Measurements from ENCODE around the gene OR6X1. TPM values are rescaled to one million over a fixed set of nuclear protein-coding genes. Genes with fewer than 3 reads are reported as not detected.

OR6X1 gene
- total RNA-seq, 2 donors from 2014 or later = not detected

DNA sequence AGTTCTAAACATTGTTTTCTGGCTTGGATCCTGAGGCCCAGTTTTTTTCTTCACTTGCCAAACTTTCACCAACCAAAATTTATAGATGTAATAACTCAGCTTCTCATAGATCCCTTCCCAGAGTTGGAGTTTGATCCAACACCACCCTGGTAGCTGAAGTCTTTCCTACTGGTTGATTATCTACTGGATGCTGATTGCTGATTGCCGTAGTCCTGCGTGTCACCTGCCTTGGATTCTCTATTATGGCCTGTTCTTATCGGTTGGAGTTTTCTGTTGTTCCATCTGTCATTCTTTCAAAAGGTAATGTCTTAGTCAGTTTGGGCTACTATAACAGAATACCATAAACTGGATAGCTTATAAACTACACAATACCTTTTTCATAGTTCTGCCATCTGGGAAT is 17.3 kb upstream of the OR6X1 start:
- peaks cover 4% of the 10 kb centered on the region for H3K36me3 Mint-ChIP-seq (ENCODE audit: low read depth)
- H3K27me3 Mint-ChIP-seq (ENCODE audit: insufficient read depth) = no peaks in the 10 kb centered on the region
- no peak overlapping the region for H3K4me3 Mint-ChIP-seq
- Histone ChIP-seq H3K27me3 (ENCODE audit: control insufficient read depth, insufficient read depth, low read length, poor library complexity, severe bottlenecking) (no peaks in the 10 kb centered on the region), H3K9me3 (ENCODE audit: control insufficient read depth, low read length) (peaks cover 56% of the 10 kb centered on the region), H3K36me3 (ENCODE audit: control insufficient read depth, insufficient read depth, low read length) (no peaks in the 10 kb centered on the region), H3K9ac (ENCODE audit: extremely low read depth, low read length, poor library complexity, severe bottlenecking) (no peak overlapping the region), H3K4me3 (ENCODE audit: low read length) (no peak overlapping the region), H3K4me1 (ENCODE audit: control insufficient read depth, insufficient read depth, low read length) (no peaks in the 10 kb centered on the region), H3K27ac (ENCODE audit: low read depth, low read length) (no peak overlapping the region)
- peaks cover 18% of the 10 kb centered on the region for H3K4me1 Mint-ChIP-seq
- no peak for DNase-seq
- WGBS, 2 experiments (ENCODE audit: insufficient coverage in 1 of 2, insufficient read length in 1 of 2) = 94 to 100% methylated on average over 1 to 3 of the region's 3 CpGs
- TF ChIP-seq, protein P1, sequence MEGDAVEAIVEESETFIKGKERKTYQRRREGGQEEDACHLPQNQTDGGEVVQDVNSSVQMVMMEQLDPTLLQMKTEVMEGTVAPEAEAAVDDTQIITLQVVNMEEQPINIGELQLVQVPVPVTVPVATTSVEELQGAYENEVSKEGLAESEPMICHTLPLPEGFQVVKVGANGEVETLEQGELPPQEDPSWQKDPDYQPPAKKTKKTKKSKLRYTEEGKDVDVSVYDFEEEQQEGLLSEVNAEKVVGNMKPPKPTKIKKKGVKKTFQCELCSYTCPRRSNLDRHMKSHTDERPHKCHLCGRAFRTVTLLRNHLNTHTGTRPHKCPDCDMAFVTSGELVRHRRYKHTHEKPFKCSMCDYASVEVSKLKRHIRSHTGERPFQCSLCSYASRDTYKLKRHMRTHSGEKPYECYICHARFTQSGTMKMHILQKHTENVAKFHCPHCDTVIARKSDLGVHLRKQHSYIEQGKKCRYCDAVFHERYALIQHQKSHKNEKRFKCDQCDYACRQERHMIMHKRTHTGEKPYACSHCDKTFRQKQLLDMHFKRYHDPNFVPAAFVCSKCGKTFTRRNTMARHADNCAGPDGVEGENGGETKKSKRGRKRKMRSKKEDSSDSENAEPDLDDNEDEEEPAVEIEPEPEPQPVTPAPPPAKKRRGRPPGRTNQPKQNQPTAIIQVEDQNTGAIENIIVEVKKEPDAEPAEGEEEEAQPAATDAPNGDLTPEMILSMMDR (conservative IDR thresholded peaks at IDR 0.05) = no peak
- no peak overlapping the region for H3K27ac Mint-ChIP-seq
- H3K9me3 Mint-ChIP-seq = peaks cover 25% of the 10 kb centered on the region

DNA sequence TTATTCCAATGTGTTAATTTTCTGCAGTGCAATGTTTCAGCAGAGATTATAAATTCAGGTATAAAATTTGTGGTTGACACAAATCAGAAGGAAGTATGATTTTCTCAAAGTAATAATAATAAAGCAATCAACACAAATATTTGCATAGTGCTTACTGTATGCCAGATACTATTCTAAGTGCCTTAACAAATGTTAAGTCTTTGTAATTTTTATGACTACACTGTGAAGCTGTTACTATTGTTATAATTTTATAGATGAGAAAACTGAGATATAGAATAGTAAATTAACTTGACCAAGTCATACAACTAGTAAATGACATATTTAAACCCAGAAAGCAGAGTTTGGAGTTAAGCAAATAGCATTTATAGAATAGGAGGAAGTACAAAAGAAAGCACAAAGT is 16.4 kb upstream of the OR6X1 start:
- TF ChIP-seq, protein P1 (conservative IDR thresholded peaks at IDR 0.05) = no peak
- Histone ChIP-seq H3K36me3 (ENCODE audit: control insufficient read depth, insufficient read depth, low read length) (no peaks in the 10 kb centered on the region), H3K9me3 (ENCODE audit: control insufficient read depth, low read length) (peaks cover 50% of the 10 kb centered on the region), H3K4me3 (ENCODE audit: low read length) (no peak overlapping the region), H3K4me1 (ENCODE audit: control insufficient read depth, insufficient read depth, low read length) (no peaks in the 10 kb centered on the region), H3K27me3 (ENCODE audit: control insufficient read depth, insufficient read depth, low read length, poor library complexity, severe bottlenecking) (no peaks in the 10 kb centered on the region), H3K9ac (ENCODE audit: extremely low read depth, low read length, poor library complexity, severe bottlenecking) (no peak overlapping the region), H3K27ac (ENCODE audit: low read depth, low read length) (no peak overlapping the region)
- H3K4me1 Mint-ChIP-seq = peaks cover 15% of the 10 kb centered on the region
- H3K36me3 Mint-ChIP-seq (ENCODE audit: low read depth) = peaks cover 4% of the 10 kb centered on the region
- H3K27ac Mint-ChIP-seq = no peak overlapping the region
- H3K9me3 Mint-ChIP-seq = peaks cover 25% of the 10 kb centered on the region
- no peak for DNase-seq
- no peak overlapping the region for H3K4me3 Mint-ChIP-seq
- H3K27me3 Mint-ChIP-seq (ENCODE audit: insufficient read depth) = no peaks in the 10 kb centered on the region

DNA sequence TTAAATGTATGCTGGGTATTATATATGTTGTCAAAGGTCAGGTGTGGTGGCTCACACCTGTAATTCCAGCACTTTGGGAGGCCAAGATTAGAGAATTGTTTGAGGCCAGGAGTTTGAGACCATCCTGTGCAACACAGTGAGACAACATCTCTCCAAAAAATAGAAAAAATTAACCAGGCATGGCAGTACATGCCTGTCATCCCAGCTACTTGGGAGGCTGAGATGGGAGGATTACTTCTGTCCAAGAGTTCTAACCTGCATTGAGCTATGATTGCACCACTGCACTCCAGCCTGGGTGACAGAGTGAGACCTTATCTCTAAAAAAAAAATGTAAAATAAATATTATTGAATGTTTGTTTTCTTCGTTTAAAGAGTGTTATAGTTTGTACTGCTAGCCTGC is 11.3 kb upstream of the OR6X1 start:
- Histone ChIP-seq H3K9ac (ENCODE audit: extremely low read depth, low read length, poor library complexity, severe bottlenecking) (no peak overlapping the region), H3K36me3 (ENCODE audit: control insufficient read depth, insufficient read depth, low read length) (no peaks in the 10 kb centered on the region), H3K27me3 (ENCODE audit: control insufficient read depth, insufficient read depth, low read length, poor library complexity, severe bottlenecking) (no peaks in the 10 kb centered on the region), H3K9me3 (ENCODE audit: control insufficient read depth, low read length) (peaks cover 51% of the 10 kb centered on the region), H3K4me3 (ENCODE audit: low read length) (no peak overlapping the region), H3K4me1 (ENCODE audit: control insufficient read depth, insufficient read depth, low read length) (no peaks in the 10 kb centered on the region), H3K27ac (ENCODE audit: low read depth, low read length) (no peak overlapping the region)
- no peak overlapping the region for H3K4me3 Mint-ChIP-seq
- TF ChIP-seq, protein P1 (conservative IDR thresholded peaks at IDR 0.05) = no peak
- no peak overlapping the region for H3K27ac Mint-ChIP-seq
- 50 to 60% methylated on average over 1 of the region's 1 CpG for WGBS, 2 experiments (ENCODE audit: insufficient coverage in 1 of 2, insufficient read length in 1 of 2)
- H3K27me3 Mint-ChIP-seq (ENCODE audit: insufficient read depth) = no peaks in the 10 kb centered on the region
- peaks cover 41% of the 10 kb centered on the region for H3K9me3 Mint-ChIP-seq
- no peaks in the 10 kb centered on the region for H3K4me1 Mint-ChIP-seq
- no peak for DNase-seq
- peaks cover 15% of the 10 kb centered on the region for H3K36me3 Mint-ChIP-seq (ENCODE audit: low read depth)

All from endodermal cell (in vitro differentiated cells).